Neuronal stem cell (in vitro differentiated cells): Measurements from ENCODE around the gene EMC1.

ENCODE experiments used
- DNase-seq: peaks from one replicate; pipeline ENCODE4 v3.0.0-alpha.2; 2013; ENCODE audit warnings: low spot score
- H2AFZ ChIP-seq: one replicate; pipeline ENCODE4 v1.6.1; 2013; ENCODE audit warnings: mild to moderate bottlenecking, low read length, inconsistent platforms
- H2AK5ac ChIP-seq: 2 replicates; pipeline ENCODE4 v1.6.1; 2013; ENCODE audit warnings: low read depth, mild to moderate bottlenecking, inconsistent platforms, low read length, moderate library complexity, mixed read lengths
- H2BK120ac ChIP-seq: 2 replicates; pipeline ENCODE4 v1.6.1; 2013; ENCODE audit warnings: low read depth, mild to moderate bottlenecking, inconsistent platforms, low read length, moderate library complexity, mixed read lengths
- H2BK12ac ChIP-seq: one replicate; pipeline ENCODE4 v1.6.1; 2013; ENCODE audit warnings: low read length, inconsistent platforms
- H2BK15ac ChIP-seq: 2 replicates; pipeline ENCODE4 v1.6.1; 2013; ENCODE audit warnings: mild to moderate bottlenecking, low read length, inconsistent platforms, mixed read lengths
- H2BK5ac ChIP-seq: one replicate; pipeline ENCODE4 v1.6.1; 2013; ENCODE audit warnings: inconsistent platforms, mild to moderate bottlenecking, low read length, moderate library complexity
- H3K14ac ChIP-seq: one replicate; pipeline ENCODE4 v1.6.1; 2013; ENCODE audit warnings: low read length, inconsistent platforms
- H3K18ac ChIP-seq: 2 replicates; pipeline ENCODE4 v1.6.1; 2013; ENCODE audit warnings: low read length, inconsistent platforms
- H3K23ac ChIP-seq: 2 replicates; pipeline ENCODE4 v1.6.1; 2013; ENCODE audit warnings: low read depth, mild to moderate bottlenecking, mixed read lengths, low read length, inconsistent platforms; ENCODE audit not compliant: poor library complexity
- H3K27ac ChIP-seq: replicated peaks from 3 replicates; pipeline ENCODE4 v1.5.1; 2013; ENCODE audit warnings: low read length, inconsistent platforms
- H3K27me3 ChIP-seq, 3 experiments: 2 replicates each; pipeline ENCODE4 v1.6.1; 2013; ENCODE audit warnings: low read length in 3 of 3, mild to moderate bottlenecking in 2 of 3, inconsistent platforms in 1 of 3, low read depth in 1 of 3, mixed read lengths in 1 of 3, moderate library complexity in 1 of 3; ENCODE audit not compliant: control insufficient read depth in 3 of 3, insufficient read depth in 3 of 3
- H3K36me3 ChIP-seq, 2 donors: replicated peaks in 1 of 2; 2 replicates each; pipeline ENCODE4 v1.6.1; 2013; ENCODE audit warnings: low read length in 2 of 2; ENCODE audit not compliant: control insufficient read depth in 2 of 2, insufficient read depth in 2 of 2
- H3K4ac ChIP-seq: 2 replicates; pipeline ENCODE4 v1.6.1; 2013; ENCODE audit warnings: inconsistent platforms, mild to moderate bottlenecking, low read length, moderate library complexity
- H3K4me1 ChIP-seq, 2 donors: 1 replicate in 1 of 2; 2 replicates in 1 of 2; pipeline ENCODE4 v1.6.1; 2013; ENCODE audit warnings: low read length in 2 of 2, low read depth in 1 of 2; ENCODE audit not compliant: control insufficient read depth in 2 of 2, insufficient read depth in 1 of 2
- H3K4me2 ChIP-seq: one replicate; pipeline ENCODE4 v1.6.1; 2013; ENCODE audit warnings: mild to moderate bottlenecking, low read length, inconsistent platforms; ENCODE audit not compliant: insufficient read depth, poor library complexity, severe bottlenecking
- H3K4me3 ChIP-seq, 2 donors: 2 replicates each; pipeline ENCODE4 v1.5.1; 2013; ENCODE audit warnings: low read length in 2 of 2, mild to moderate bottlenecking in 2 of 2, inconsistent platforms in 1 of 2, moderate library complexity in 1 of 2
- H3K79me1 ChIP-seq: one replicate; pipeline ENCODE4 v1.6.1; 2013; ENCODE audit warnings: low read depth, mild to moderate bottlenecking, inconsistent platforms, low read length, moderate library complexity
- H3K9ac ChIP-seq: one replicate; pipeline ENCODE4 v1.6.1; 2013; ENCODE audit warnings: mild to moderate bottlenecking, low read depth, low read length, inconsistent platforms; ENCODE audit not compliant: poor library complexity
- H3K9me3 ChIP-seq, 2 donors: replicated peaks in 1 of 2; 2 replicates each; pipeline versions ENCODE3 to v1.6.1; 2013; ENCODE audit warnings: low read length in 2 of 2, mild to moderate bottlenecking in 2 of 2, inconsistent platforms in 1 of 2, low read depth in 1 of 2, mixed read lengths in 1 of 2, moderate library complexity in 1 of 2; ENCODE audit not compliant: control insufficient read depth in 2 of 2, insufficient read depth in 1 of 2
- H4K8ac ChIP-seq: one replicate; pipeline ENCODE4 v1.6.1; 2013; ENCODE audit warnings: low read depth, mild to moderate bottlenecking, inconsistent platforms, low read length, moderate library complexity
- H4K91ac ChIP-seq: one replicate; pipeline ENCODE4 v1.6.1; 2013; ENCODE audit warnings: low read length, low read depth, mild to moderate bottlenecking, inconsistent platforms; ENCODE audit not compliant: poor library complexity
- WGBS, 2 donors: extraction: QIAGEN DNeasy Blood & Tissue Kit; methylation state at CpG; one replicate each; pipeline ENCODE4 v1.1.7; 2013; ENCODE audit warnings: missing lambda C conversion rate in 2 of 2, mixed read lengths in 1 of 2; ENCODE audit not compliant: insufficient read length in 2 of 2, insufficient replicate concordance in 1 of 2; ENCODE audit errors: extremely low coverage in 2 of 2; 5-methylcytosine and 5-hydroxymethylcytosine counted together

The EMC1 gene

DNA sequence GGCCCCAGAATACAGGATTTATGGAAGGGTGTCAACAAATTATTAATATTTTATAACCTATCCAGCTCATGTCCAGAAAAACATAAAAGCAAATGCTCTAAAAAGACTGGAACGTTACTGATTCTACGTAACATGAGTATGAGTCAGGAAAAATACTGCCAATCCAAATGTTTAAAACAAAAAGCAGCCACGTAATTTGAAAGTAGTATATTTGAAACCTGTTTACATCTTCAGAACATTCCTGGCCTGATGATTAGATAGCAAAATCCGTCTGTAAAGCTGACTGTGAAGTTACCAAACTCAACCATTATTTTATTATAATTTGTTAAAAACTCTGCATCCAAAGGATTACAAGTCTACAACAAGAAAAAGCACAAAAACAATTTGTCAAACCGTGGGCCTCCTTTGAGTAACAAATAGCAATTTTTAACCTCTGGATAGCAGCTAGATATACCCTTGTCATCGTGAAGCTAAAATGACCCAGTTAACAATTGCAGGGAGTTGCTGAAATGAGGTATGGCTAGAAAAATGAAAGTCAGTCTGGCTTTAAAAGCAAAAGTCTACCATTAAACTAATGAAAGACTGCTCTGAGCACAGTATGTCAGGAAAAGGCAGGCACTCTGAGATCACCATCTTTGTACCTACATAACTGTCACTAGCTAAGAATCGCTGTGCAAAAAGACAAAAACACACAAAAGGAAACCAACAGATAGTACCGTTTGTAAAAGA lies 42.5 kb downstream of the EMC1 start:
- no peak for DNase-seq
- Histone ChIP-seq H2BK15ac (no peak overlapping the region), H2AK5ac (no peak overlapping the region), H2AFZ (no peak overlapping the region), H3K4me2 (peak overlapping the region; percentile 90), H3K4me1 (peaks cover 8% of the 10 kb centered on the region in 2 donors), H2BK12ac (no peak overlapping the region), H4K8ac (no peak overlapping the region), H3K4me3 (peak overlapping the region; percentile 75 to 96), H3K36me3 (peaks cover 0 to 26% of the 10 kb centered on the region in 2 donors), H3K23ac (no peak overlapping the region), H3K27ac (no peak overlapping the region), H4K91ac (no peak overlapping the region), H3K18ac (no peak overlapping the region), H3K27me3 (no peaks in the 10 kb centered on the region), H3K9ac (no peak overlapping the region), H3K9me3 (no peaks in the 10 kb centered on the region), H3K4ac (no peak overlapping the region), H3K79me1 (peaks cover 6% of the 10 kb centered on the region), H2BK5ac (no peak overlapping the region), H3K14ac (no peak overlapping the region), H2BK120ac (no peak overlapping the region)
- no CpG with 5 or more reads among the region's 8 CpGs for WGBS, 2 donors

DNA sequence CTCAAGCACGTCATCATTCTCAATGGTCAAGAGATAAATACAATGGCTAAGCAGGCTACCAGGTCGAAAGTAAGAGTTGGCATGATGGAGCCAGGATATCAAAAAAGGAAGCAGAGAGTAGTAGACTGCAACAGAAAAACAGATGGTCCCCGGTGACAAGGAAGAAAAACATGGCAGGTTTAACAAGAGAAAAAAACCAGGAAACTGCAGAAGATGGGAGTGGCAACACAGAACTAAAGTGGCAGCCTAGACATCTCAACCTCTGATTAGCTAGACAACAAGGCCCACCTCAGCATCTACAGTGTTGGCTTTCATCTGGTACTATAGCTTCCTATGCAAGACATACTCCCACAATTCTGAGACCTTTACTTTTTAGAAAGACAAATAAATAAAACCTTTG lies 44.4 kb downstream of the EMC1 start:
- Histone ChIP-seq H2BK15ac (no peak overlapping the region), H3K27me3 (no peaks in the 10 kb centered on the region), H3K18ac (no peak overlapping the region), H3K23ac (no peak overlapping the region), H3K27ac (no peak overlapping the region), H3K4me3 (no peak overlapping the region), H2AFZ (no peak overlapping the region), H3K9ac (no peak overlapping the region), H3K4me2 (no peak overlapping the region), H4K91ac (no peak overlapping the region), H2AK5ac (no peak overlapping the region), H2BK5ac (no peak overlapping the region), H3K14ac (no peak overlapping the region), H3K4ac (no peak overlapping the region), H4K8ac (no peak overlapping the region), H3K4me1 (peaks cover 8% of the 10 kb centered on the region in 2 donors), H2BK120ac (no peak overlapping the region), H3K9me3 (no peaks in the 10 kb centered on the region), H3K79me1 (peaks cover 6% of the 10 kb centered on the region), H2BK12ac (no peak overlapping the region), H3K36me3 (peaks cover 0 to 17% of the 10 kb centered on the region in 2 donors)
- WGBS, 2 donors = no CpG with 5 or more reads among the region's 3 CpGs
- no peak for DNase-seq

DNA sequence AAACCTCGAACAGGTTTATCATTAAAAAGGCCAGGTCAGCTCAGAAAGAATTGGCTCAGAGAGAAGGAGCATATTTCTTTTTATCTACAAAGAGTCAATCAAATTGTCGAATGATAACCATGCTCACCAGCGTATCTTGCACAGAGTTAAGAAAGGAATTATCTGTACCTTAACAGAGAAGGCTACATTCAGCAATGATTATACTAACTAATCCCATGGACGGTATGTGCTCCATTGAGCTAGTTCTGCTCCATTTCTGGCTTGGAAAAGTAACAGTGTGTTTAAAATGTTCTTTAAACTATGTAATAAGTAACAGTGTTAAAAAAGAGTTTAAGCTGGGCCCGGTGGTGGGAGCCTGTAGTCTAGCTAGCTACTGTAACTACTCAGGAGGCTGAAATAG lies 45.5 kb downstream of the EMC1 start:
- Histone ChIP-seq H3K4me3 (no peak overlapping the region), H3K27me3 (no peaks in the 10 kb centered on the region), H2BK12ac (no peak overlapping the region), H2AFZ (no peak overlapping the region), H3K27ac (no peak overlapping the region), H3K4me2 (no peak overlapping the region), H3K18ac (no peak overlapping the region), H2AK5ac (no peak overlapping the region), H3K14ac (no peak overlapping the region), H2BK5ac (no peak overlapping the region), H3K79me1 (peaks cover 3% of the 10 kb centered on the region), H3K36me3 (peaks cover 0 to 22% of the 10 kb centered on the region in 2 donors), H4K8ac (no peak overlapping the region), H3K9me3 (no peaks in the 10 kb centered on the region), H3K4ac (no peak overlapping the region), H2BK15ac (no peak overlapping the region), H3K9ac (no peak overlapping the region), H3K4me1 (peaks cover 3 to 4% of the 10 kb centered on the region in 2 donors), H4K91ac (no peak overlapping the region), H2BK120ac (no peak overlapping the region), H3K23ac (no peak overlapping the region)
- no CpG with 5 or more reads among the region's 5 CpGs for WGBS, 2 donors
- no peak for DNase-seq

DNA sequence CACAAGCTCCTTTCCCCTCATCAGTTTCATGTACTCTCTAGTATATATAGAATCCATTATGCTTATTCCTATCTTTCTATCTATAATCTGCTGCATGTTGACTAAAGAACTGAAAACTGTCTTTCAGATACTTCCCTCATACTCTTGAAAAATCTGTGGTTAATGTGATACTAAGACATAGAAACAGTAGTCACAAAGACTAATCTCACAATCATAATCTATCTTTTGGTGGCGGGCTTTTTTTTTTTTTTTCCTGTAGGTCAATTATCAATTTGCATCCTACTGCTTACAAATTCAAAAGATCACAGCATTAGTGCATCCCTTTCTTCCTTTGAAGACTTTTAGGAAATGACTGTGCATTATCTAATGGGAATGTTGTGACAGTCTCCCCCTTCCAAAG lies 45.9 kb downstream of the EMC1 start:
- no peak for DNase-seq
- H3K18ac ChIP-seq = no peak overlapping the region
- H4K91ac ChIP-seq = no peak overlapping the region
- H2AK5ac ChIP-seq = no peak overlapping the region
- no peak overlapping the region for H3K14ac ChIP-seq
- peaks cover 3% of the 10 kb centered on the region in 2 donors for H3K4me1 ChIP-seq
- H3K23ac ChIP-seq = no peak overlapping the region
- no peak overlapping the region for H3K27ac ChIP-seq
- no peak overlapping the region for H2BK5ac ChIP-seq
- H2BK120ac ChIP-seq = no peak overlapping the region
- whole genome bisulfite sequencing, 2 donors = no CpG with 5 or more reads among the region's 1 CpG
- no peak overlapping the region for H3K4ac ChIP-seq
- H3K9me3 ChIP-seq = no peaks in the 10 kb centered on the region
- no peaks in the 10 kb centered on the region for H3K27me3 ChIP-seq
- peaks cover 0 to 25% of the 10 kb centered on the region in 2 donors for H3K36me3 ChIP-seq
- H2AFZ ChIP-seq = no peak overlapping the region
- H2BK15ac ChIP-seq = no peak overlapping the region
- H3K9ac ChIP-seq = no peak overlapping the region
- peaks cover 3% of the 10 kb centered on the region for H3K79me1 ChIP-seq
- H4K8ac ChIP-seq = no peak overlapping the region
- H3K4me3 ChIP-seq = no peak overlapping the region
- H3K4me2 ChIP-seq = no peak overlapping the region
- H2BK12ac ChIP-seq = no peak overlapping the region
